Caki2 (cell line): ENCODE results near the gene WWOX. TPM values are rescaled to one million over a fixed set of nuclear protein-coding genes. Genes with fewer than 3 reads are reported as not detected.

Source experiments
- DNase-seq: peaks from one replicate; pipeline ENCODE4 v3.0.0-alpha.2; 2015; ENCODE audit warnings: low read depth
- in situ Hi-C: cut with HindIII; loops from 2 replicates; pipeline ENCODE4 v1.10.0; 2016; ENCODE audit warnings: low sequenced_read_pairs, low pct_unique_long_range_greater_than_20kb, mixed read lengths
- total RNA-seq: library from RNA; depleted of rRNA; stranded (reverse); fragments of >200 nt; shearing (Covaris generic); gene quantifications from 2 replicates; pipeline ENCODE4 v1.2.3, GENCODE V29; 2014; ENCODE audit warnings: low replicate concordance

The WWOX gene
- total RNA-seq, 1 experiment from 2014 or later, result 15.1 TPM

DNA sequence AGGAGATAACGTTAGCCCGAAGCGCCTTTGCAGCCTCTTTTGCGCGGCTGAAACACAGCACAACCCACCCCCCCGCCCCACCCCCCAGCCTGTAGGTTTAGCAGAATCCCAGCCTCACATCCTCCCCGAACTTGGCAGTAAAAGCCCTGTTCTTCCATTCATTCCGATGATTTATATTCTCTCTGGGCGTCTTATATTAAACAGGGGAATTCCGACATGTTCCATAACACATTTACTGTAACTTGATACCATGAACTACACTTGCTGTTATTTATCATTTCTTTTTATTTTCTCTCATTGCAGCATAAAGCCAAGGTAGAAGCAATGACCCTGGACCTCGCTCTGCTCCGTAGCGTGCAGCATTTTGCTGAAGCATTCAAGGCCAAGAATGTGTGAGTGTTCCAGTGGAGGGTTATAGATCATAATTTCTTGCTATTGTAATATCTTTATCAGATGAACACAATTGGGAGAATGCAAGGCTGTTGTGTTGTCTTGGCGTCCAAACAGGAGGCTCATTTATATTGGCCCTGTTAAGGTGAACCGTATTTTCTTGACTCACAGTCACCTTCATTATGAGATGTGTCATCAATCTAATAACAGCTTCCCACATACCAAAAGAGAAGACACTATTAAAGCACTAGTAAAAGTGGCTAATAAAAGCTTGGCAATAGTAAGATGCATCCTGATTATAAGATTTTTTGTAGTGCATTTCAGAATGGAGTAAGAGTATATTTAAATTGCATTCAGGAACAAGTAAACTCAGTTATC lies 287.3 kb downstream of the WWOX start:
- DNase-seq, result no peak
- in situ Hi-C loops, result no loop called here

DNA sequence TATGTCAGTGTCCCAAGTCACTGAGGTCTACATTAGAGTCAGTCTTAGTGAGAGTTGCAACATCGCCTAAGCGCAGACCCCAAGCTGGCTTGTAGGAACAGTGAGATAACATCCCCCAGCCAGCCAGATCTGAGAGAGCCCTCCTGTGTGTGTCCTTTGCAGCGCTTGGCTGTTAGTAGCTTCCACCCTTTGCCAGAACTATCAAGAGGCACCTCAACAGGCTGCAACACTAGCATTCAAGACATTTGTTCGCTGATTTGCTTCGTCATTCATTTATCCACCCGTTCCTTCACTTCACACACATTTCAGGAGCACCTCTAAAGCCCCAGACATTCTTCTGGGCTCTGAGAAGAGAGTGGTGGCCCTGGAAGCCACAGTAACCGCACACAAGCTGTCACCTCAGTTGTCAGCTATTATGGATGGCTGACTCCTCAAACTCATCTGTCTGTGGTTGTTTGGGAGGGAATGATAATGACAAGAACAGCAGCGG lies 289.6 kb downstream of the WWOX start:
- no peak for DNase-seq
- in situ Hi-C loops, result no loop called here

DNA sequence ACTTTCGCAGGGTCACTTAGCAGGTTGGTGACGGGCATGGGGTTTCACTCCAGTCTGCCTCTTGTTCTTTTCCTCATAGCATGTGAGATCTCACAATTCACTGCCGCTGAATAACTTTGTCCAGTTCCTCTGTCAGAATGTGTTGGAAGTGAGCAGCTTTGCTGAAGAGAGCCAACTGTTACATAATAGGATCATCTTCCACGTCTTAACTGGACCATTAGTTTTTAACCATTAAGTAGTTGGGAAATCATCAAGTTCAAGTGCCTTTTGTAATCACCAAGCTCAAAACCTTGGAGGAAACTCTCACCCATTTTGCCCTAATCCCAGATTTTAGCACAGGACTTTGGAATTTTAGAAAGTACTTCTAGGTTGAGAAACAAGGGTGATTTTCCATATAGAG lies 290.6 kb downstream of the WWOX start:
- no peak for DNase-seq
- in situ Hi-C loops, result no loop called here

DNA sequence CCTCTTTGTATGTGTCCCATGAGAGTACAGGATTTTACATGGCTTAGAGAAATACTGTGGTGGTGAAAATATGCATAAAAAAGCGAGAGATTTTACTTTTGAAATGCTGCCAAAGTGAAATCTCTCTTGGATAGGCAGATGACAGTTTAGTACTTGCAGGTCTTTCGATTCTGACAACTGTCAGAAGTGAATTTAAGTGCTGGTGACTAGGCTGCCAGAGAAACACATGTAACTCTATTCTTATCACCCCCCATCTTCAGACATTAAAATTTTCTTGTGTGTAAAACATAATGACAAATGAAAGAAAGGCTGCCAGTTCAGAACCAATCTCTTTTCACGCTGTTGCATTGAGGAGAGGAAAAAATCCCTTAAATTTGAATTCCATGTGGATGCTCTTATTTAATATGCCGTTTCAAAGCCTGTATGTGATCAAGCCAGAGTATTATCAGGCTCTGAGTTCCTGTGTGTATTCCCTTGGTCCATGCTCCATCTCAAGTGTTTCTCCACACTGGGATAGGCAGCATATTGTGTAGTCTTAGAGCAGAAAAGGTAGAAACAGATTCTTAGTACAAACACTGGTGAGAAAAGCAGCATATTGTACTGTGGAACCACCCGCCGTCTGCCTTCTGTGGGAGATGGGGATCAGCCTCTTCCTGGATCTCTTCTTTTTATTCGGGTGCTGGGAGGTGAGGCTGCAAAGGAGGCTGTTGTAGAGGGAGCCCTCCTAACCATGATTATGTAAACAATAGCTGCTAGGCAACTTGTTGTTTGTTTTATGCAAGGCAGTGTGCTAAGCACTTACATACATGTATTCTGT lies 291.3 kb downstream of the WWOX start:
- no peak for DNase-seq
- in situ Hi-C loops, result no loop called here

DNA sequence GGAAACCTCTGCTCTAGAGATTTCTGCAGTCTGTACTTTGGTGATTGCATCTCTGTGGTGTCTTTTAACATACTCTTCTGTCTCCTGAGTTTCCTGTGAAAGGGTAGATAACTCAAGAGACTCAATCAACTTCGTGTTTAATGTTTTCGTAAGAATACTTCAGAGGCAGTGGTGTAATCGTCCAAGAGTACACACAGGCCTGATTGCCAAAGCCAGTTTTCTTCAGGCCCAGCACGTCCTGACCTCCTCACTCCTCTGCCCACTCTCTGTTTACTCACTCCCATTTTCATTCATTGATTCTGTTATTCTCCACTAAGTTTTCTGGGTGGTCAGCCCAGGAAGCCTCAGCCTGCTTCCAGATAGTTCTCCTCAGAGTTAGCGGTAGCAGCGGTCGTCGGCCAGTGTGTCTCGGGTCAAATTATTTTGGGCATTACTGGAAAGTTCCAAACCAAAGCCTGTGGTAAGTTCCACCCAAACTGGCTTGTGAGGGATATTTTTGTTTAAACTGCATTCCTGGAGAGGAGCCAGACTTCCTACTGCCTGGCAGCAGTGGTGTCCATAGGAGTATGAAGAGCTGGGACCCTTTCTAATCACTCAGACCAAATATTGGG lies 293.2 kb downstream of the WWOX start:
- DNase-seq, result no peak
- in situ Hi-C loops, result no loop called here

DNA sequence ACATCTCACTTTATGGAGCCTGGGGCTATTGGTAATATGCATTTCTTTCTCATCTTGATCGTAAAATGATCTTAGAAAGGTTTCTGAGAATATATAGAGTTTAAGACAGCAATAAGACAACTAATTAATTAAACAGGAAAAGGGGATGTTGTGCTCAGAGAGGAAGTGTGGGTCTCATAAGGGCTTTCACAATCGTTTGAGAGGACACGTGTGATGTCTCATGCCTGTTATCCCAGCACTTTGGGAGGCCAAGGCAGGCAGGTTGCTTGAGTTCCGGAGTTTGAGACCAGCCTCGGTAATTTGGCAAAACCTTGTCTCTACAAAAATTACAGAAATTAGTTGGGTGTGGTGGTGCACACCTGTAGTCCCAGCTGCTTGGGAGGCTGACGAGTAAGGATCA lies 295.6 kb downstream of the WWOX start:
- in situ Hi-C loops, result no loop called here
- no peak for DNase-seq

DNA sequence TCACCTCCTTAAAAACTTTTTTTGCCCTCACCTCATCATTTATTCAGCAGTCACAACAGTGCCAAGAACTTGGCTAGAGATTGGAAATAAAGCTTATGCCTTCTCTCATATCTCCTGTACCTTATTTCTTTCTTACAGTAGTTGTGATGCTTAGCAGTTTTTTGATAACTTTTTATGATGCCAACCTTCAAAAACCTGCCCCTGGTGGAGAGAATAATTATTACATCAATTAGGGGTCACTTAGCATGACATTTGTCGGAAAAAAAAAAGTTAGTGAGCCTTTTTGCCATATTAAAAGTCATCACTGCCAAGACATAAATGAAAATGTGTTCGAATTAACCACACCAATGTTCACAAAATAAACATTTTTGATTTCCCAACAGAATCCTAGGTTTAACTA lies 296.6 kb downstream of the WWOX start:
- no peak for DNase-seq
- in situ Hi-C loops, result no loop called here

DNA sequence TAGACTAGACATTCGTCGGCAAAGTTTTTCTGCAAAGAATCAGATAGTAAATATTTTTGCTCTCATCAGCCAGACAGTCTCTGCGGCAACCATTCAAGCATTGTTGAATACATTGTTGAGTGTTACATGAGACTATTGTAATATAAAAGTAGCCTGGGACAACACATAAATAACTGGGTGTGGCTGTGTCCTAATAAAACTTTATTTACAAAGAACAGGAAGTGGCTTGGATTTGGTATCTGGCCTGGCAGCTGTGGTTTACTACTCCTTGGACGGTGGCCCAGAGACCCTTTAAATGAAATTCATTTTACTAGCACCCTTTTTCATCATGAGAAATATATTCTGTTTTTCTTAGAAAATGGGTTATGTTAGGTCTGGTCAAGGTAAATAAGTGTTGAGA lies 297.2 kb downstream of the WWOX start:
- no peak for DNase-seq
- in situ Hi-C loops, result no loop called here

DNA sequence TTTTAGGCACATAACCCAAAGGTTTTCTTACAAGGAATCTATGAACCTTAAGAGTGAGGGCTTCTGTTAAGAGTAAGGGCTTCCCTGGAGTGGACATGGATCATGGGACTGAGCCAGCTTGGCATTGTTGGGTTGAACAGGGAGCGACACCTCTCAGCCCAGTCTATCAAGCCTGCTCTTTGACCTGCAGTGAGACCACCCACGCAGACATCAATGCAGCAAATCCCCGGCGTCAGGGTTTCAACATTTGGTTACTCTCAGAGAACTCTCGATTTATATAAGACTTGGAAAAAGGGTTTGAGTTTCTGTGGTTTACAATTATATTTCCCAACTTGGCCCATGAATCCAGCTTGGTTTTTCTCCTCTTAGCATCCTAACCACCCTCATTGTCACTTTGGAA lies 299.9 kb downstream of the WWOX start:
- DNase-seq, result no peak
- in situ Hi-C loops, result no loop called here

DNA sequence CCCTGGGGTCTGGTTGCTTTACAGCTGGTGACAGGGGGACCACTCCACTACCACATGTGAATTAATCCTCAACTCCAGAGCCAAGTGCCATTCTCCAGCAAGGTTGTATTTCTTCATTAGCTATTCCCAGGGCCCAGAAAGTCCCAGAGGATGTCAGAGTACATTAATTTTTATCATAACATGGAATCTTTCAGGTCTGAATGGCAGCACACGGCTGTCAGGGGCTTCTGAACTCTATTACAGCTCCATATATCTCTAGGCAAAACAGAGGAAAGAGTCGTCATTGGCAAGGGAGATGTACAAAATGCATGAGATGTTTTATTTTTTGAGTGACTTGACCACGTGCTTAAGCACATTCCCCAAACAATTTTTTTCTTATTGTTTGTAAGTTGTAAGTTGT lies 303.4 kb downstream of the WWOX start:
- in situ Hi-C loops, result no loop called here

DNA sequence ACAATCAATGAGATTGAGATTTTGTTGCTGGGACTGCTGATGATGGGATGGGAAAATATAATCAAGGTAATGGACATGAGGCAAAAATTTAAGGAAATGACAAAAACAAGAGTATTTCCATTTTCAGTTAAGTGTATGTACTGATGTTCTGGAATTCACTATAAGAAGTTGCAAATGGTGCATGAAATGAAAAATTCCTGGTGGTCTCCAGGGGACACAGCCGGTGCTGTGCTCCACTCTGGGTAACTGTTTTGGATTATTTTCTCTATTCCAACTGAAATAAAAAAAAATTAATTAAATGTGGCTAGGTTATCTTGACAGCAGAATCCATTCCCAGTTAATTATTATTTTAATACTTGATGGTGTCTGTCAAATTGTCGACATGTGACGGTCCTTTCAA lies 305.6 kb downstream of the WWOX start:
- DNase-seq, result no peak
- in situ Hi-C loops, result no loop called here

More for the DNA sequence above, 303.4 kb downstream of the WWOX start:
- DNase-seq, result no peak

DNA sequence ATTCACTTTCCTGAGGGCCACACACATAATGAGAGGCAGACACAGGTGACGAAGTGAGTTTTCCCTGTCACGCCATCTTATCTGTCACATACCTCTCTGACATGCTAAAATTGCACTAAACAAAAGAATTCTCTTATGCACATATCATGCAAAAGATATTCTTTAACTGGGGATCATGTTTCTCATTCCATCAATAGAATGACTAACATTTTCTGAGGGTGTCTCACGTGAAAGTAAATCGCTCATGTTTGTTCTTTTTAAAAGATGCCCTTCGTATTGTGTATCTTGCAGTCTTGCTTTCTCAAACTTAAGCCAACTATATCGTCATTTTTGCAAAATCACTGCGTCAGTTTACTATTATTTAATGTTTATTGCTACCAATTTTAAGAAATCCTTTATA lies 306.4 kb downstream of the WWOX start:
- in situ Hi-C loops, result no loop called here

DNA sequence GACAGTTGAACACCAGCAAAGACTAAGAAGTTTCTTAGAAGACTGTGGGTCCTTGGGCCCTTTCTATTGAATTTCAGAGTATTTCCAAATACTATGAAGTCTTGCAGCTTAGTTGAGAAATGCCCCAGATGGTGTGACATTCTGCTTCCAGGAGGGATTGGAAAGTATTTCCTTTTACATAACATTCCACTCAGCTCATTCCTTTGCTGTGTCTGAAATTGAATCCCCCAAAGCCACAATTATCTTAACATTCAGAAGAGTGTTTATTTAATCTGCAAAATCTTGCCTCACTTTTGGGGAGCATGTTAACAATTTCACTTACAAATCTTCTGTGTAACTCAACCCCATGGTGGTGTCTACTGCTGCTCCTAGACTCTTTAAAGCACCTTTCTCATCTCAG lies 307.7 kb downstream of the WWOX start:
- in situ Hi-C loops, result no loop called here
- no peak for DNase-seq

More for the DNA sequence above, 306.4 kb downstream of the WWOX start:
- no peak for DNase-seq

DNA sequence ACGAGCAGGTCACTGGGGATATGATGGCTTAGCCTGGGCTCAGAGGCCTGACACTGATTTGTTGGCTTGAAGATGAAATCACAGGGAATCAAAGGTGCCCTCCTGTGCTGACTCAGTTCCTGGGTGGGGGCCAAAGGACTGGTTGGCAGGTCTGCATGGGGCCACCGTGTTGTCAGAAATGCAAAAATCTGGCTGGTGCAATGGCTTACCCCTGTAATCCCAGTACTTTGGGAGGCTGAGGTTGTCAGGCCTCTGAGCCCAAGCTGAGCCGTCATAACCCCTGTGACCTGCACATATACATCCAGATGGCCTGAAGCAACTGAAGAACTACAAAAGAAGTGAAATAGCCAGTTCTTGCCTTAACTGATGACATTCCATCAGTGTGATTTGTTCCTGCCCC lies 314.2 kb downstream of the WWOX start:
- no peak for DNase-seq
- in situ Hi-C loops, result no loop called here

DNA sequence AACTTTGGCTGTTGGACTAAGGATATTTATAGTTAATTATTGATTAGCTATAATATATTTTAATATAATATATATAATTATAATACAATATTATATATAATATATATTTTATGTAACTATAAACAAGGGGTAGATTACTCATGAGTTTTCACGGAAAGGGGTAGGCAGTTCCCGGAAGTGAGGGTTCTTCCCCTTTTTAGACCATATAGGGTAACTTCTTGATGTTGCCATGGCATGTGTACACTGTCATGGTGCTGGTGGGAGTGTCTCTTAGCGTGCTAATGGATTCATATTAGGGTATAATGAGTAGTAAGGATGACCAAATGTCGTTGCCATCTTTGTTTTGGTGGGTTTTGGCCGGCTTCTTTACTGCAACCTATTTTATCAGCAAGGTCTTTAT lies 315.6 kb downstream of the WWOX start:
- no peak for DNase-seq
- in situ Hi-C loops, result no loop called here

DNA sequence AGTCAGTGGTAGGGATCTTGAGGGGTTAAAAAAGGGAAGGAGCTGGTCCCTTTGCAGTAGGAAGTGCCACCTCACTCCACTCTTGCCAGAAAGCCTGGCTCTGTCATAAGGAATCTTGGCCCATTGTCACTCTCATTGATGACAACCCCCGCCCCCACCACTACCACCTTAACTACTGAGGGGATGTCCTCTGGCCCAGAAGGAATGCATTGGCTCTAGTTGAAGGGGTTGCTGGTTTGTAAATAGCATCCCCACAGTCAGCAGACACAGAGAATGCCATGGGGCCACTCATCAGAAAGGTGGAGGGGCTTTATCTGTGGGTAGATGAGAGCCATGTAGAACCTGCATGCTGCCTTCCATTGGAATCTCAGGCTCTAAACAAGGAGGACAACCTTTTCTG lies 316.2 kb downstream of the WWOX start:
- in situ Hi-C loops, result no loop called here
- no peak for DNase-seq

DNA sequence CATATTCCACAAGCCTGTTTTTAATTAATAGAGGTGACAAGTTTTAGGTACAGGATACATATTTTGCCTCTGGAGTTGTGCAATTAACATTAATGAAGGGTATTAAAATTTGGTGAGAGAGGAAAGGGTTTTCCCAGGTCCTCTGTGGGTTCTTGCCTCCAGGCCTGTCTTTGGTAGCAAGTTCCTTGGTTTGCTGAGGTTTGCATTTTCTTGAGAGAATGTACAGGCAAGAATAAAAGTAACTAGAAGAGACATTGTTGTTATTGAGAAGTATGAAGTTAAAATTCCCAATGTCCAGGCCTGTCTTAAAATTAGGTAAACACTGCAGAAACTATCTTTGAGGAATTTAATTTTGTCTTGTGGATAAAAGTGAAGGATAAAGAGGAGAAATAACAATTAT lies 316.9 kb downstream of the WWOX start:
- in situ Hi-C loops, result no loop called here
- no peak for DNase-seq

DNA sequence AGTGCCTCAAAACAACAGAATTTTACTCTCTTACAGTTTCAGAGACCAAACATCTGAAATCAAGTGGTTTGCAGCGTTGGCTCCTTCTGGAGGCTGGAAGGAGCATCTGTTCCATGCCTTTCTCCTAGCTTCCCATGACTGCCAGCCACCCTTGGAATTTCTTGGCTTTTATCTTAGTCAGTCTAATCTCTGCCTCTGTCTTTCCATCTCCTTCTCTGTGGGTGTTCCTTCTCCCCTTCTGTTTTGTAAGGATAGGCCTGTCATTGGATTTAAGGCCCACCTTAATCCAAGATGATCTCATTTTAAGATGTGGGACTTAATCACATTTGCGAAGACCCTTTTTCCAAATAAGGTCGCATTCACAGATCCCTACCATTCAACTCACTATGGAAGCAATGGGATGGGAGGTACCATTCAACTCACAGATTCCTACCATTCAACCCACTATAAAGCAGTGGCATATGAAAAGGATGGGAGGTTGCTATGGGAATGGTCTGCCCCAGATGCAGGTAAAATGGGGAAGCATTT lies 321.8 kb downstream of the WWOX start:
- DNase-seq, result no peak
- in situ Hi-C loops, result no loop called here

DNA sequence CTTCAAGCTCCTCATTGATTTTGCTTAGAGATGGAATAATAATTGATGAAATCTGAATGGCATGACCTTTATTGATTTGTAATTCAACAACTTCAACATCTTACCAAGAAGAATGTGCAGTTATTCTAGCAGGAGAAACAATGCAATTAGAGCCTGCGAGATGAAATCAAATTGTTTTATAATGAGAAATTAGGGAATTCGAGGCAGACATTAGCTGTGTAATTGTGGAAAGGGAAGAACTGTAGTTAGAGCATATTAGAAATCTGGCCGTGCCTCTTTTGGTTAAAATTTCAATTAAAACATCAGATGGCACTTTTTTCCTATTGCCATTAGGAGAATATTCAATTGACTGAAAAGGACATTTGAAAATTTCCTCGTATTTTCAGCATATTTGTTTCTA lies 325.8 kb downstream of the WWOX start:
- in situ Hi-C loops, result no loop called here
- no peak for DNase-seq
